Airway epithelial cell (primary cell): Measurements from ENCODE around the gene SHISA6. TPM values are rescaled to one million over a fixed set of nuclear protein-coding genes. Genes with fewer than 3 reads are reported as not detected.

ENCODE experiments used
- total RNA-seq: library from RNA; depleted of rRNA; stranded (reverse); fragments of >200 nt; gene quantifications from 2 replicates; pipeline ENCODE4 v1.2.3, GENCODE V29; 2015

SHISA6 gene
- total RNA-seq = not detected in 2 replicates

DNA sequence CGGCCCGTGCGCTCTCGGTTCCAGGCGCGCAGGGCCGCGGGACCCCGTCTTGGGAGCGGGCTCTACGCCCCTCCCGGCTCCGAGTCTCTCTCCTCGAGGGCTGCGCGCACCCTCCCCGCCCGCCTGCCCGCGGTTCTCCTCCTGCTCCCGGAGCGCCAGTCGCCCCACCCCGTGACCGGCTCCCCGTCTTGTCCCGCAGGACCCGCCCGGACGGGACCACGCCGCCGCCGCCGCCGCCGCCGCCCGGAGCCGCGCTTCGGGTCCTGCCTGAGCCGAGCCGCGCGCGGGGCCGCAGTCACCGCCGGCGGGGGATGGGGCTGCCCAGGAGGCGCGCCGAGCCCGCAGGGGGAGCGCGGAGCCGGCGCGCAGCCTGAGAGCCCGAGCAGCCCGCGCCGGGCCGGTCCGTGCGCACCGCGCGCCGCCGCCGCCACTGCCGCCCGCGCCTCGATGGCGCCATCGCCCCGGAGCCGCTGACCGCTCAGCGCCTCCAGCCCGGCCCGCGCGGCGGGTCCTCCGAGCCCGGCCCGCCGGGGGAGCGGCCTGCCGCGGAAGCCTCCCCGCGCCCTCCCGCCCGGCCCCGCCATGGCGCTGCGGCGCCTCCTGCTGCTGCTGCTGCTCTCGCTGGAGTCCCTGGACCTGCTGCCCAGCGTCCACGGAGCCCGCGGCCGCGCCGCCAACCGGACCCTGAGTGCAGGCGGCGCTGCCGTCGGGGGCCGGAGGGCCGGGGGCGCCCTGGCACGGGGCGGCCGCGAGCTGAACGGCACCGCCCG lies at the start of gene SHISA6:
TSS of gene SHISA6 (plus strand) at position 373 of the 770 bp plus-strand sequence.

DNA sequence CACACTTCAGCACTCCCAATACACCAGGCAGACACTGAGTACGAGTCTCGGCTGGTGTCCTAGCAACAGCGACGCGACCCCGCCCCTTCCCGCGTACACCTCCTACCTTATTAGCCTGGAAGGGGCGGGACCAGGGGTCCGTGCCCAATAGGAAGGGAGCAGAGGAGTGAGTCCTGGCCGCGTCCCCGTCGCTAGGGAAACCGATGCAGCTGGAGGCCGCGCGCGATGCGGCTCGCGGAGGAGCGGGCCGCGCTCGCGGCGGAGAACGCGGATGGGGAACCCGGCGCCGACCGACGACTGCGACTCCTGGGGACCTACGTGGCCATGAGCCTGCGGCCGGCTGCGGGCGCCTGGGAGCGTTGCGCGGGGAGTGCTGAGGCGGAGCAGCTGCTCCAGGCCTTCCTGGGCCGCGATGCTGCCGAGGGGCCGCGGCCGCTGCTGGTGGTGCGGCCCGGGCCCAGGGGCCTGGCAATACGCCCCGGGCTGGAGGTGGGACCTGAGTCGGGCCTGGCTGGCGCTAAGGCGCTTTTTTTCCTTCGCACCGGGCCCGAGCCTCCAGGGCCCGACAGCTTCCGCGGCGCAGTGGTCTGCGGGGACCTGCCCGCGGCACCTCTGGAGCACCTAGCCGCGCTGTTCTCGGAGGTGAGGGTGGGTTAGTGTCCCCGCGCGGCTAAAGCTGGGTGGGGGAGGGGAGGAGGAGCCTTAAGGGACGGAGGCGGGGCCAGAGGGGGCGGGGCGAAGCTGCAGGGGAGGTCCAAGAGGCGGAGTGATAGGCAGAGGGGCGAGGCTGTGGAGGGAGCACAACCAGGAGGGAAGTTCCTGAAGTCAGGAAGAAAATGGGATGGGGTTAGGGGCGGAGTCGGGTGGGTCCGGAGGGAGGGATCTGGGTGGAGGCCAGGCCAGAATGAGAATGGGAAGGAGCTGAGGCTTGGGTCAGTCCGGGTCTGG lies 357.5 kb downstream of the SHISA6 start, which contains the start of gene DNAH9:
TSS of gene DNAH9 (plus strand) at position 197 of the 948 bp plus-strand sequence. CDS start at position 226, 29 bp downstream.

